Neuronal stem cell (in vitro differentiated cells): ENCODE measurements around the gene PRM3.
A peak's percentile ranks its signal among the peaks of the same experiment; 100 is the strongest.

Experiments
- DNase-seq: peaks from one replicate; pipeline ENCODE4 v3.0.0-alpha.2; 2013; ENCODE audit warnings: low spot score
- H2AFZ ChIP-seq: one replicate; pipeline ENCODE4 v1.6.1; 2013; ENCODE audit warnings: mild to moderate bottlenecking, low read length, inconsistent platforms
- H2AK5ac ChIP-seq: 2 replicates; pipeline ENCODE4 v1.6.1; 2013; ENCODE audit warnings: low read depth, mild to moderate bottlenecking, inconsistent platforms, low read length, moderate library complexity, mixed read lengths
- H2BK120ac ChIP-seq: 2 replicates; pipeline ENCODE4 v1.6.1; 2013; ENCODE audit warnings: low read depth, mild to moderate bottlenecking, inconsistent platforms, low read length, moderate library complexity, mixed read lengths
- H2BK12ac ChIP-seq: one replicate; pipeline ENCODE4 v1.6.1; 2013; ENCODE audit warnings: low read length, inconsistent platforms
- H2BK15ac ChIP-seq: 2 replicates; pipeline ENCODE4 v1.6.1; 2013; ENCODE audit warnings: mild to moderate bottlenecking, low read length, inconsistent platforms, mixed read lengths
- H2BK5ac ChIP-seq: one replicate; pipeline ENCODE4 v1.6.1; 2013; ENCODE audit warnings: inconsistent platforms, mild to moderate bottlenecking, low read length, moderate library complexity
- H3K14ac ChIP-seq: one replicate; pipeline ENCODE4 v1.6.1; 2013; ENCODE audit warnings: low read length, inconsistent platforms
- H3K18ac ChIP-seq: 2 replicates; pipeline ENCODE4 v1.6.1; 2013; ENCODE audit warnings: low read length, inconsistent platforms
- H3K23ac ChIP-seq: 2 replicates; pipeline ENCODE4 v1.6.1; 2013; ENCODE audit warnings: low read depth, mild to moderate bottlenecking, mixed read lengths, low read length, inconsistent platforms; ENCODE audit not compliant: poor library complexity
- H3K27ac ChIP-seq: replicated peaks from 3 replicates; pipeline ENCODE4 v1.5.1; 2013; ENCODE audit warnings: low read length, inconsistent platforms
- H3K27me3 ChIP-seq, 3 experiments: 2 replicates each; pipeline ENCODE4 v1.6.1; 2013; ENCODE audit warnings: low read length in 3 of 3, mild to moderate bottlenecking in 2 of 3, inconsistent platforms in 1 of 3, low read depth in 1 of 3, mixed read lengths in 1 of 3, moderate library complexity in 1 of 3; ENCODE audit not compliant: control insufficient read depth in 3 of 3, insufficient read depth in 3 of 3
- H3K36me3 ChIP-seq, 2 donors: replicated peaks in 1 of 2; 2 replicates each; pipeline ENCODE4 v1.6.1; 2013; ENCODE audit warnings: low read length in 2 of 2; ENCODE audit not compliant: control insufficient read depth in 2 of 2, insufficient read depth in 2 of 2
- H3K4ac ChIP-seq: 2 replicates; pipeline ENCODE4 v1.6.1; 2013; ENCODE audit warnings: inconsistent platforms, mild to moderate bottlenecking, low read length, moderate library complexity
- H3K4me1 ChIP-seq, 2 donors: 1 replicate in 1 of 2; 2 replicates in 1 of 2; pipeline ENCODE4 v1.6.1; 2013; ENCODE audit warnings: low read length in 2 of 2, low read depth in 1 of 2; ENCODE audit not compliant: control insufficient read depth in 2 of 2, insufficient read depth in 1 of 2
- H3K4me2 ChIP-seq: one replicate; pipeline ENCODE4 v1.6.1; 2013; ENCODE audit warnings: mild to moderate bottlenecking, low read length, inconsistent platforms; ENCODE audit not compliant: insufficient read depth, poor library complexity, severe bottlenecking
- H3K4me3 ChIP-seq, 2 donors: 2 replicates each; pipeline ENCODE4 v1.5.1; 2013; ENCODE audit warnings: low read length in 2 of 2, mild to moderate bottlenecking in 2 of 2, inconsistent platforms in 1 of 2, moderate library complexity in 1 of 2
- H3K79me1 ChIP-seq: one replicate; pipeline ENCODE4 v1.6.1; 2013; ENCODE audit warnings: low read depth, mild to moderate bottlenecking, inconsistent platforms, low read length, moderate library complexity
- H3K9ac ChIP-seq: one replicate; pipeline ENCODE4 v1.6.1; 2013; ENCODE audit warnings: mild to moderate bottlenecking, low read depth, low read length, inconsistent platforms; ENCODE audit not compliant: poor library complexity
- H3K9me3 ChIP-seq, 2 donors: replicated peaks in 1 of 2; 2 replicates each; pipeline versions ENCODE3 to v1.6.1; 2013; ENCODE audit warnings: low read length in 2 of 2, mild to moderate bottlenecking in 2 of 2, inconsistent platforms in 1 of 2, low read depth in 1 of 2, mixed read lengths in 1 of 2, moderate library complexity in 1 of 2; ENCODE audit not compliant: control insufficient read depth in 2 of 2, insufficient read depth in 1 of 2
- H4K8ac ChIP-seq: one replicate; pipeline ENCODE4 v1.6.1; 2013; ENCODE audit warnings: low read depth, mild to moderate bottlenecking, inconsistent platforms, low read length, moderate library complexity
- H4K91ac ChIP-seq: one replicate; pipeline ENCODE4 v1.6.1; 2013; ENCODE audit warnings: low read length, low read depth, mild to moderate bottlenecking, inconsistent platforms; ENCODE audit not compliant: poor library complexity
- WGBS, 2 donors: extraction: QIAGEN DNeasy Blood & Tissue Kit; methylation state at CpG; one replicate each; pipeline ENCODE4 v1.1.7; 2013; ENCODE audit warnings: missing lambda C conversion rate in 2 of 2, mixed read lengths in 1 of 2; ENCODE audit not compliant: insufficient read length in 2 of 2, insufficient replicate concordance in 1 of 2; ENCODE audit errors: extremely low coverage in 2 of 2; 5-methylcytosine and 5-hydroxymethylcytosine counted together

Gene PRM3

DNA sequence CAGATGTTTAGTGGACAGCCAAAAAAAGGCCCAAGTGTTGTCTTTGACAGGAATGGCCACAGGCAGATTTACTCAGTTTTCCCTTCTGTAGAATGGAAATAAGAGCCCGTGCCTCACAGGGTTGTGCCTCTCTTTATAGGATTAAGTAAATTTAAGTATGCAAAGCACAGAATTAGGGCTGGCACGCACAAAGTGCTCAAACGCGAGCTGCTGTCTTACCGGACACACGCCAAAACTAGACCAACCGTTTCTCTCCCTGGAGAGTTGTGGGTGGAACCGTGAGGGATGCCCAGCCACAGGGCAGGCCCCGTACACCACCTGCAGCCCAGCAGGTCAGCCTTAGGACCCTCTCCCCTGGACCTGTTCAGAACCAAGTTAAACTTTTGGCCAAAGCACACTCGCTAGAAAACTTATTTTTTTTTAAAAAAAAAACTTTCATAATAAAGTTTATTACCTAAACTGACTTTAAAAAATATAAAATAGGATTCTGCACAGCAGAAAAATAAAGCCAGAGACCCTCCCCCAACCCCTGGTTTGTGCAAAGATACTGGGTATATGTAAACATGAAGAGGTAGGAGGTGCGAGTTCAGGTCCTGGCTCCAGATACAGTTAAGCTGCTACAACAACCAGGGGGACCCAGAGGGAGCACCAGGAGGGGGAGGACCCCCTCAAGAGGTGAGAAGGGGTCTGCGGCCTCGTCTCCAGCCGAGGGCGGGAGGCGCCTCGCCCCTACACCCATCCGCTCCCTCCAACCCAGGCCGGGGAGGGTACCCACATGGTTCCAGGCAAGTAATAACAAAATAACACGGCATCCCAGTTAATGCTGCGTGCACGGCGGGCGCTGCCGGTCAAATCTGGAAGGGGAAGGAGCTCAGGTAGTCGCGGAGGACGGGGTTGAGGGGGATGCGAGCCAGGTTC, 19.2 kb downstream of the PRM3 start:
- peak overlapping the region; percentile 74 for H3K9ac ChIP-seq
- no CpG with 5 or more reads among the region's 29 CpGs for WGBS, 2 donors
- H3K4me1 ChIP-seq, result peaks cover 7 to 8% of the 10 kb centered on the region in 2 donors
- no peaks in the 10 kb centered on the region for H3K9me3 ChIP-seq
- peaks cover 0 to 18% (median 0%) of the 10 kb centered on the region in 3 experiments for H3K27me3 ChIP-seq
- no peak for DNase-seq
- peak overlapping the region; percentile 95 for H3K4me2 ChIP-seq
- H3K27ac ChIP-seq, result no peak overlapping the region
- no peak overlapping the region for H4K8ac ChIP-seq
- H3K4ac ChIP-seq, result no peak overlapping the region
- H3K18ac ChIP-seq, result peak overlapping the region; percentile 96
- H2AFZ ChIP-seq, result peak overlapping the region; percentile 95
- H3K4me3 ChIP-seq, result peak overlapping the region; percentile 78 to 83
- H3K79me1 ChIP-seq, result no peaks in the 10 kb centered on the region
- peaks cover 0 to 18% of the 10 kb centered on the region in 2 donors for H3K36me3 ChIP-seq
- peak overlapping the region; percentile 53 for H2AK5ac ChIP-seq
- H4K91ac ChIP-seq, result no peak overlapping the region
- peak overlapping the region; percentile 84 for H2BK15ac ChIP-seq
- peak overlapping the region; percentile 49 for H2BK5ac ChIP-seq
- no peak overlapping the region for H2BK12ac ChIP-seq
- peak overlapping the region; percentile 79 for H2BK120ac ChIP-seq
- H3K23ac ChIP-seq, result peak overlapping the region; percentile 97
- H3K14ac ChIP-seq, result peak overlapping the region; percentile 82

DNA sequence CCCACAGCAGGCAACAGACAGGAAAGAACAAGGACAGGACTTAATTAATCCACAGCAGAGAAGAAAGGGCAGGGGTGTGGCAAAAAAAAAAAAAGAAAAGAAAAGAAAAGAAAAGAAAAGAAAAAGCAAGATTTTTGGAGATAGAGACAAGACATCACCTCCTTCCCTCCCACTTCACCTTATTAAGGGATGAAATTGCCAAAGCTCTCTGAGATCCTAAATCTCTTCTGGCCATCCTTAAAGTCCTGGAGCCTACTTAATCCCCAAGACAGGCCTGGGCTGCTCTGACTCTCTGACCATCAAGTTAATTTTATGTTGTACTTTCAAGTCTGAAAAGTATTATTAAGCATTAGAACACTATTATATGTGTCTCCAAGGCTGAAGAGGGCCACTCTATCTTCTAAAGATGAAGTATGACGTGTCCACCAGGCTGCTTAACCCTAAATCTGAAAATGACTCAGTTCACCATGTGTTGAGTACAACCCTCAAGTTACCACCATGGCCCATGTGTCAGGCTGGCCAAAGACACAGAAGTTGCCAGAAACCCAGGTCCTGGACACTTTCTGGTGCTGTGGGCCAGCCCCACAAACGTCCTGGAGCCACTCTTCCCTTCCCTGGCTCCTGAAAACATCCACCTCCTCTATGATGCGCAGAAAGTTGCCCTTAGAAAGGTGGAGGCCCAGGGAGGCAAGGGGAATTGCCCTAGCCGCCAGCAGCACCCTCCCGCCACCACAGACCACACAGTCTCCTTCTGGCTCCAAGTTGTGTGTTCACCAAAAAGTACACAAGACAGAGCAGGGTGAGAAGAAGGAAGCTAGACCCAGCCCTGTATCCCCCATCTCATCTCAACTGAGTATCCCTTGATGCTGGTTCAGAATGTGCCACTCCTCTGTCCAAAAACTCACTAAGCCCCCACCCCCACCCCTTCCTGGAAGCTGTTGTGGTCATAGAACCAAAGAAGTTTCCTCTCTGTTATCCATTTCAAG, 20.1 kb downstream of the PRM3 start:
- Histone ChIP-seq H2BK120ac (no peak overlapping the region), H3K27me3 (peaks cover 0 to 18% (median 0%) of the 10 kb centered on the region in 3 experiments), H3K79me1 (no peaks in the 10 kb centered on the region), H4K8ac (no peak overlapping the region), H3K9ac (no peak overlapping the region), H4K91ac (no peak overlapping the region), H3K18ac (no peak overlapping the region), H3K4me2 (no peak overlapping the region), H3K23ac (peak overlapping the region; percentile 20), H3K4me3 (no peak overlapping the region), H2AK5ac (no peak overlapping the region), H3K14ac (no peak overlapping the region), H2BK12ac (peak overlapping the region; percentile 24), H3K4ac (no peak overlapping the region), H3K36me3 (peaks cover 0 to 18% of the 10 kb centered on the region in 2 donors), H3K27ac (no peak overlapping the region), H3K9me3 (no peaks in the 10 kb centered on the region), H2AFZ (no peak overlapping the region), H2BK15ac (no peak overlapping the region), H2BK5ac (no peak overlapping the region), H3K4me1 (peaks cover 7 to 8% of the 10 kb centered on the region in 2 donors)
- WGBS, 2 donors, result no CpG with 5 or more reads among the region's 5 CpGs
- no peak for DNase-seq

DNA sequence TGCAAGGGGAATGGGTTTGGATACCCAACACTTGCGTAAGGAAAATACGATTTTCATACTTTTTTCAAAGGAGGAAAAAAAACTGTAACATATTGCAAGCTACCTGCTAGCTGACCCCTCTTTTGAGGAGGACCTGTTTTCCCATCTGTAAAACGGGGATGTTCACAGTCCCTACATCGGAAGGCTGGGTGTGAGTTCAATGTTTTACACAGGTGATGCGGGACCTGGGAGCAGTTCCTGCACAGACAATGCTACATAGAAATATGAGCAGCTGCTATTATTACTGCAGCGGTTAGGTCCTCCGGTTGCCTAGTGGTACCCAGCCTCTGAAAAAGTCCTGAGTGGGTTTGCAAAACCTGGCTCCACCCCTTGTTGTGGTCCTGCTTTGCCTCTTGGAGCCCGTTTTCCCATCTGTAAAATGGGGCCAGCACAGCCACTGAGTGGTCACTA, 20.9 kb downstream of the PRM3 start:
- no peak overlapping the region for H3K4ac ChIP-seq
- H3K27ac ChIP-seq, result no peak overlapping the region
- H2AK5ac ChIP-seq, result no peak overlapping the region
- H3K23ac ChIP-seq, result peak overlapping the region; percentile 29
- H2BK15ac ChIP-seq, result no peak overlapping the region
- no peak overlapping the region for H3K18ac ChIP-seq
- H3K4me2 ChIP-seq, result no peak overlapping the region
- H3K4me1 ChIP-seq, result peaks cover 7 to 8% of the 10 kb centered on the region in 2 donors
- H4K8ac ChIP-seq, result no peak overlapping the region
- no peak overlapping the region for H2AFZ ChIP-seq
- H3K9ac ChIP-seq, result no peak overlapping the region
- H2BK12ac ChIP-seq, result no peak overlapping the region
- H3K14ac ChIP-seq, result no peak overlapping the region
- H3K9me3 ChIP-seq, result no peaks in the 10 kb centered on the region
- peaks cover 0 to 18% of the 10 kb centered on the region in 2 donors for H3K36me3 ChIP-seq
- peaks cover 0 to 18% (median 0%) of the 10 kb centered on the region in 3 experiments for H3K27me3 ChIP-seq
- no peak overlapping the region for H3K4me3 ChIP-seq
- no CpG with 5 or more reads among the region's 8 CpGs for WGBS, 2 donors
- no peak overlapping the region for H2BK5ac ChIP-seq
- DNase-seq, result no peak
- H2BK120ac ChIP-seq, result no peak overlapping the region
- H4K91ac ChIP-seq, result no peak overlapping the region
- no peaks in the 10 kb centered on the region for H3K79me1 ChIP-seq
